ENCODE results near the gene SEC14L2.
A peak's percentile ranks its signal among the peaks of the same experiment; 100 is the strongest.
"Not testable (repeated sequence)": the region's sequence is repeated elsewhere in the genome, so short reads cannot be mapped to it uniquely, and the experiment has no call there.

SEC14L2 gene

DNA sequence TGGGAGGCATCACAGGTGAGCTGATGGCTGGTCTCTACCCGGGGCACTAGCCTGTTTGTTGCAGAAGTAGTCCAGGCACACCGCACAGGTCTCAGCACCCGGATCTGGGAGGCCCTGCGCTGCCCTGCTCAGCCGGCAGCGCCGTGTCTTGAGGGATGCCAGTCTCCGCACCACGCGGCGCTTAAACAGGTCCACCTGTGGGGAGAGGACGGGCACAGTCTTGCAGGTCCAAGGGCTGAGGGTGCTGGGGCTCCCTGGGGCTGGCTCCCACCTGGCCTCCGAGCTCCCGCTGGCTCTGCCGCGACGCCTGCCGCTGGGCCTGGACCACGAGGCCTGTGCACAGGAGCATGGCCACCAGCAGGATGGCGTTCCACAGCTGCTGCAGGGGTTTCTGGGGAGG lies 16.8 kb upstream of the SEC14L2 start:
- no peak for DNase-seq

DNA sequence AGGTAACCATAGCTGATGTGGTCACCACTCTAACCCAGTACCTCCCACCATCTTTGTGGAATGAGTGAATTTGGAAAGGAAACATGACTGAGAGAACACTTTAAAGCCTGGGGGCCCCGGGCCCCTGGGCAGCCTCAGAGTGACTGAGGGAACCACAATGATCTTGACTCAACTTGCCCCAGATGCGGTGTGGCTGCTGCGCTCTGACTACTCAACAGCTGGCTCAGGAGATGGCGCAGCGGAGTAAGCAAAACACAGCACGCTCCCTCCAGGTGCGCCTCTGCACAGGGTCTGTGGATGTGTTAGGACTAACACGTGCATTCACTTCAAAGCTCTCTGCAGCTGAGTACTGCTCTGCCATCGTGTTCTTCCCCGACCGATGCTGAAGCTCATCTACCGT lies 15.6 kb upstream of the SEC14L2 start:
- no peak for DNase-seq

DNA sequence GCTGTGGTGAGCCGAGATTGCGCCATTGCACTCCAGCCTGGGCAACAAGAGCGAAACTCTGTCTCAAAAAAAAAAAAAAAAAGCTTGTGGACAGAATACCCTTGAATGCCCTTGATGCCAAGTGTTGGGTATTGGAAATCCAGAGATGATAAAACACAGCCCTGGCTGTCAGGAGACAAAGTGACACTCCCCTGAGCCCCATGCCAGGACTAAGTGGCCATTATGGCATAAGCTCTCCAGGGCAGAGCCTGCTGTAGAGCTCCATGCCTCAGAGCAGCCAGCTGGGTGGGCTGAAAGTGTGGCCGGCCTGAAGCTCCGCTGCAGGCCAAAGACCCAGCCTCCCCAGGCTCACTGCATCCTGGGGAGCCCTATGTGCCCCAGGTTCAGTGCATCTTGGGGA lies 14.5 kb upstream of the SEC14L2 start:
- no peak for DNase-seq

DNA sequence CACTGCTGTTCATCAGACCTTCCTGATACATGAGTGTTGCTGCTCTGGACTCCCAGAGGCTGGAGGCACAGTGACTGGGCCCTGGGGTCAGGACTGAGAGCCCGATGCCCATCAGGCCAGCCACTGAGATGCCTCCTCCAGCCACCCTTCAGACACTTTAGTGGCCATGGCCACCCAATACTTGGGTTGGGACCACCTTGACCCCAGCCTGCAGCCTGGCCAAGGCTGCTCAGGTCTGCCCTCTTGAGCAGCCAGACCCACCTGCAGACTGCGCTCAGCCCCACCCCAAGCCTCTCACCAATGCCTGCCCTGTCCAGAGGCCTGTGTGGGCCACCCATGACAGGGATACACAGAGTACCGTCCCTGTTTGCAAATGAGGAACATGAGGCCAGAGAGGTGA lies 13.8 kb upstream of the SEC14L2 start:
- DNase-seq, result no peak

DNA sequence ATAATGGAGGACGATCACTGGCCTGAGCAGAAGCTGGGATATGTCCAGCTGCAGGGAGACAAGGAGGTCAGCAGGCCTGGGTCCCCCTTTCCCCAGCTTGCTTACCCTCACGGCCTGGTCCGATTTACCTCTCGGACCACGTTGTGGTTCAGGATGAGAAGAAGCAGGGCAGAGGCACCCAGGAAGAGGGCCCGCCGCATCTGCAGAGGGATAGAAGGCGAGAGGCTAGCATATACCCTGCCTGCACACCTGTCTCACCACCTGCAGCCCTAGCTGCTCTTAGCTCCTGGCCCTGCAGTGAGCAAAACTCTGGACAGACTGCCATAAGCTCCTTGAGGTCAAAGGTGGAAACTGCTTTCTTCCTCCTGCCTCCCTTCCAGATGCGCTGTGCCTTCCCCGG lies 10.9 kb upstream of the SEC14L2 start:
- no peak for DNase-seq

DNA sequence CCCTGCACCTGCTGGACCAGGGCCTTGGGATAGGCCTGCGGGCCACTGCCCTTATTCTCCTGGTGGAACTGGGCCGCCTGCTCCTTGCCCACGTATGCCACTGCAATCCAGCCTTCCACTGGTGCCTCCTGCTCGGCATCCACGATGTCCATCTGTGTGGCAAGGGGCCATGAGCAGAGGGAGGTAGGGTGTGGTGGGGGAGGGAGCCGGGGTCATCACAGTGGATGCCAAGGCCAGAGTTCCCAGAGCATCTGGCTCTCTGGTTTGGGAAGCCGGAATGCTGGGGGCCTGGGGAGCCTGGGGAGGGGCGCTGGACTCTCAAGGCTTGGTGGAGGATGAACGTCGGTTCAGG lies 10.2 kb upstream of the SEC14L2 start:
- DNase-seq, result no peak

DNA sequence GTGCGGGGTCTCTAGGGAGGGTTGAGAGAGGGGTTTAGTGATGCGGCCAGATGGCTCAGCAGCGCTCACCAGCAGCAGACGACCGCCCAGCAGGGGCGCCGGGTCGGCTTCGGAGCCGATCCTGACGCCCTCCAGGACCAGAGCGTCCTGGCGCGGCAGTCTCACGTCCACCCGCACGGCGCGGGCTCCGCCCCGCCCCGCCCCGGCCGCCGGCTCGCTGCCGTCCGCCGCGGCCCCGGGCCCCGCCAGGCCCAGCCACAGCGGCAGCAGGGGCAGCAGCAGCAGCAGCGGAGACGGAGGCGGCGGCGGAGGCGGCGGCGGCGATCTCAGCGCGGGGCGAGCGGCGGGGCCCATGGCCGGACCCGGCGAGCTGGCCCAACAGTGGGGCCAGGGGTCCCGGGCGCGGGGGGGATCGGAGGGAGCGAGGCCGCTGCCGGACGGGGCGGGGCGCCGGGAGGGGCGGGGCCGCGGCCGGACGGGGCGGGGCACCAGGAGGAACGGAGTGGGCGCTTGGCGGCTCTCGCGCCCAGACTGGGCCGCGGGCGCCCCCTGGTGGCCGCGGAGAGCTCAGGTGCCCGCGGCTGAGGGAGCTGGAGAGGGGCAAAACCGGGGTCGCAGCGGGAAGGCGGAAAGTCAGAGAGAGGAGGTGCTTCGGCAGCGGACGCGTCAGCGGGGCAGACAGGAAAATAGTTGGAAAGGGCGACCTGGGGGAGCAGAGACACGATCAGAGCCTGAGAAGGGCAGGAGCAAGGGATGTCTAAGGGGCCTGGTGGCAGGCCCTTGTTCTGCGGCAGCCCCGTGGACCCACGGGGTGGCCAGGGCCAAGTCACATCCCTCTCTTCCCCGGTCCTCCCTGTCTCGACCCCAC lies 9.6 kb upstream of the SEC14L2 start, which contains the start of gene RNF215:
Gene RNF215 (minus strand): TSS at position 452 of the 868 bp plus-strand sequence. CDS start 98 bp downstream, at position 354.
- peak; percentile 79 to 83 for DNase-seq

DNA sequence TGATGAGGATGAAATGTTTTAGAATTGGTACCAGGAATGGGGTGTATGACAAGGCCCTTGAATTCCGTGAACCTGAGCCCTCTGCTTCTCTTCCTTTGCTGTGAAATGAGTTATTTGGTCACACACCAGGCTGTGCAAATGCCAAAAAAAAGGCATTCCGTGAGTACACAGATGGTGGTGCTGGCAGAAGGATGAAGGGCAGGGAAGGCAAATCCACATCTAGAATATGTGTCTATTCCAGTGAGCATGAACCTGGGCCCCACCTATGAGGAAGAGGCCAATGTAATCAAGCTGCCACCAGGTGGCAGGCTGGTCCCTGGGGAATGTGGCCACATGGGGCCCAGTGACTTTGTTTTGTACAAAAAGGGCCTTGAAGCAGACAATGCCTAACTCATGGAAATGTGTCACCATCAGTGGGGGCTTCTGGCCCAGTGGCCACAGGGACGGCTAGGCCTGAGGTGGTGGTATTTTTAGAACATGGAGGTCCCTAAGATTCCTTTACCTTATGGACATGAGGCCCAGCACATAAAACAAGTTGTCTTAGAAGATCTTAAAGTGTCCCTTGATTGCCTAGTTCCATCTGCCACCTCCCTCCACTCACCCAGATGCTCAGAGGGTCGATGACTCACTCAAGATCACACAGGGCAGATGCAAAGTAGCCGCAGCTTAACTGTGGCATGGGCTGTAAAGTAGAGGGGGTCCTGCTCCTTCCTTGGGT lies 5.7 kb upstream of the SEC14L2 start:
- peak; percentile 84 to 85 for DNase-seq

DNA sequence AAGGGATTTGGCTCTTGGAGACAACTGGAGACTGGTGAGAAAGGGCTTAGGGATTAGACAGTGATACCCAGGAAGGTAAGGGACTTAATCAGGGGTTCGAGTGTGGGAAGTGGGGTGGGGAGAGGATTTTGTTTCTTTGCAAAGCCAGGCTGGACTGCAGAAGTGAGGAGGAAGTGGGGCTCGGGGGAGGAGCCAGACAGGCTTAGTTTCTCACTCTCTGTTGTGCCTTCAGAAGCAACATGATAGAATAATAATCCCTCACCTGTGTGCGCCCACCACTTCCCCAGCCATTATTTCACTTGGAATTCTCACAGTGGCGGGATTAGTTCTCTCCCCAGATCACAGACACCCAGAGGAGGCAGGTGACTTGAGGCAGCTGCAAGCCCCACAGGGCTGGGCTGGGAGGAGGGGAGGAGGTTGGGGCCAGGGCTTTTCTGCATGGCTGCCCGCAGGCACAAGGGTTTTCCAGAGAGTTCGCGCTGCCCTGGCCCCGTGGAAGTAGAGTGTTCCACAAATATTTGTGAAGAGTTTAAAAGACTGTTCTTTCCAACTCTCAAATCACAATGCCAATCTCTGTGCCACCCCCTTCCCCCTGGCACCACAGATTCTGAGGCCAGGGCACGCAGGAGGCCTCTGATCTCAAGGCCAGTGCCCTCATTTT lies 4.0 kb upstream of the SEC14L2 start:
- no peak for DNase-seq

DNA sequence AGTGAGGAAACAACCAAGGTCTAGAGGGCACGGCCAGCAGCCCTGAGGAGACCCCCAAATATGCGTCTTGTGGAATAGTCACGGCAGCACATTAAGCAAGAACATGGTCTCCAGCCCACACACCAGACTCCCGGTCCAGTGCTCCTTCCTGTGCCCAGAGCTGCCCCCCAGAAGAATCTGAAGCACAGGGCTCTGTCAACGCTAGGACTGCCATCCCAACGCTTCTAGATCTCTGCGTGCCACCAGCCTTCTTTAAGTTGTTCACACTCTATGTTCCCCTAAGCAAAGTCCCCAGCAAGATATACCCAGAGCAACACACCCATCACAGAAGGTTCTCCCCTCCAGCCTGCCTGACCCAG lies 3.5 kb upstream of the SEC14L2 start:
- no peak for DNase-seq

DNA sequence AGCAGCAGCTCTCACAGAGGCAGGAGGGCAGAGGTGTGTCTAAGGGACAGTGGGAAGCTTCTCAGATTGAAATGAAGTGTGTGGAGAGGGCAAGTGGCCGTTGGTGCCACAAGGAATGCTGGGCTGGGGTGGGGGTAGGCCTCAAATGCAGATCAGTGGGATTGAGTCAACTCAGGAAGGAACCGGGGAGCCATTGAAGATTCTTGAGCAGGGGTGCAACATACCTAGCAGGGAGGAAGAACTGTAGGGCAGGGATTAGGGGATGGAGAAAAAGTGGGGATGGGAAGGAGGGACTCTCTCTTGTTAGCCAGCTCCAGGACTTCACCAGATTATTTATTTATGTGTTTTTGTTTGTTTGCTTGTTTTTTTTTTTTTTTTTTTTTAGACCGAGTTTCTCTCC lies 2.9 kb upstream of the SEC14L2 start:
- DNase-seq, result no peak

DNA sequence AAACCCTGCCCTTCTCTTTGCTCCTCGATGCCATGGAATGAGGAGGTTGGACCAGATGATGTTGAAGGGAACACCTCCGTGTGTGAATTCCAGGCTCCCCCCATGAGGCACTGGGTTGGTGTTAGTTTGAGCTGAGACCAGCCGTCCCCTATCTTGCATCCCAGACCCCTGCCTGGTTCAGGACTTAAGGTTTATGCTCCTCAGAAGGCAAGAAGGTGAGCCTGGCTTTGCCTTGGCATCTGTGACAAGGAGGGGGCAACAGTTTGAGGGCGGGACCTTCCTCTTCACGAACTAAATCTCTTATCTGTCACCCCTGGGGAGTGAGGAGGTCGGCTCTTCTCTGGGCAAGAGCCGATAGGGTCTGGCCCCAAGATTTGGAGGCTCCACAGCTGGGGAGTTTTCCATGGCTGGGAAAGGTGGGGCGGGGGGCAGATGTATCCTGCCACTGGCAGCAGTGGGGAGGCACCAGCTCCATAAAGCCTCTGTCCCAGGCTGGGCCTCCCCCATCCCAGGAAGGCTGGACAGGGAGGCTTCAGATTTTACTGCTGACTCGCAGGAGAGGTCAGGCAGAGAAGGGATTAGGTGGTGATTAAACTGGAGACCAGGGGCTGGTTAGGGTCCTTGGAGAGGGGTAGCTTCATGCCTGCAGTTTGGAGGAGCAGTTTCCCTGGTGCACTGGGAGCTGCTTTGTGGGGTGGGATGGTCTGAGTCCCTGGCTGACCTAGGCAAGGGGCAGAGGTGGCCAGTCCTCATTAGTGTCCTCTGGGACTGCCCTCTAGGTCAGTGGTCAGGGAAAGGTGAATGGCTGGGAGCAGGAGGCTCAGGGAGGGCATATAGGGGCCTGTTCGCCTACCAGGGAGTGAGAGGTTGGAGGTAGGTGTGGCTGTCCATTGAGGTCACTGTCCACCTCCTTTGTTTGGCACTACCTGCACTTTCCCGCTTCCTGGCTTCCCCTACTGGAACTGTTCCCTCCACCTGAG lies 1.1 kb downstream of the SEC14L2 start:
- DNase-seq, result no peak

DNA sequence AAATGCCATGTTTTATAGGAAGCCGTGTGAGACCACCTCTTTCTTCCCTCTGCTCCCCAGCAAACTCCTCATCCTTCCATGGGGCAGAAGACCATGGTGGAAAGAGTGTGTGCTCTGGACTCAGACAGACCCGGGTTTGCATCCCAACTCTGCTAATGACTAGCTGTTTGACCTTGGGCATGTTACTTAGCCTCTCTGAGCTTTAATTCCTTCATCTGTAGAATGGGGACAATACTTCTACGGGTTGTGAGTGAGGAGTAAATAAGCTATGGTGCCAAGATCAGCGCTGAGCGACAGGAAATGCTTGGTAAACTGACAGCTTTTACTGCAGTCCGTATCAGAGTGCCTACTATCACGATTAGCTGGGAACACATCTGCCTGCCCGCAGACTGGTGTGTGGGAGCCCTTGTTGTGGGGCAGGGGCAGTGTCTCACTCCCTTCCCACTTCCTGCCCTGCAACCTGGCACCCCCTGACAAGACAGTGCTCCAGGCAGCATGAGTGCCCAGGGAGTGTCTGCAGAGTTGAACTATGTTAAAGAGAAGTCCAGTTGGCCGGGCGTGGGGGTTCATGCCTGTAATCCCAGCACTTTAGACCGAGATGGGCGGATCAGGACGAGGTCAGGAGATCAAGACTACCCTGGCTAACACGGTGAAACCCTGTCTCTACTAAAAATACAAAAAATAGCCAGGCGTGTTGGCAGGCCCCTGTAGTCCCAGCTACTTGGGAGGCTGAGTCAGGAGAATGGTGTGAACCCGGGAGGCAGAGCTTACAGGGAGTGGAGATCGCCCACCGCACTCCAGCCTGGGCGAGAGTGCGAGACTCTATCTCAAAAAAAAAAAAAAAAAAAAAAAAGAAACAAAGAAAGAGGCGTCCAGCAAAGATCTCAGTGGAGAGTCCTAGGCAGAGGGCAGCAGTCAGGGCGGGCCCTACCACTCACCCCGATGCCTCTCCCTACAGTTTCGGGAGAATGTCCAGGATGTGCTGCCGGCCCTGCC lies 2.2 kb downstream of the SEC14L2 start:
- DNase-seq, result no peak

DNA sequence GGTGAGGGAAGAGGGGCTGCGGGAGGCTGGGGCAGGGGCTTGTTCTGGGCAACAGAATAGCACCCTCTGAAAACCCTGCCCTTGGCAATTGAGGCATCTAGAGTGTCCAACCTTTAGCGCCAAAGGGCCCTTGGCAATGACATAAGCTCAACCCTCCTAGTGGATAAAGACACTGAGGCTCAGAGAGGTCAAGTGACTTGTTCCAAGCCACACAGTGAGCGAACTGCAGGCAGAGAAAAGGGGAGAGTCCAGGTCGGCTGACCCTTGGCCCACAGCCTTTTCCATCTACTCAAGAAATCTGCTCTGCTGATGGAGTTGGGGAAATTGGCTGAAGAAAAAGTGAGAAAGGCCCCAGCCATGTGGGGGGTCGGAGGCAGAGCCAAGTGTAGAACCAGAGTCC lies 2.9 kb downstream of the SEC14L2 start:
- no peak for DNase-seq

DNA sequence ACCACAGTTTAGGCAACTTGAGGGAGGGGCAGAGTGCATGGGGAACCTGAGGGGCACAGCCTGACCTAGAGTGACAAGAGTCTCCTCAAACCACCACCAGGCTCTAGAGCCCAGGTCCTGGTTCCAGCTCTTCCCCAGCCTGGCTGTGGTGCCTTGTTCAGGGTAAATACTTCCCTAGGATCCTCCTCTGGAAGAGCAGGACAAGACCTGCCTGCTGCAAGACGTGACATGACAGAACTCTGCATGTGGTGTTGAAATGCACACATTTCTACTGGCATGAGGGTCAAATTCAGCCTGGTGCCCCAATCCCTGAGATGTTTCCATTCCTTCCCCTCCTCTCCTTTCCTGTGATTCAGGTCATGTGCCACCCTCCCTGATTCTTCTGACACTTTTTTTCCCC lies 3.3 kb downstream of the SEC14L2 start:
- DNase-seq, result no peak

DNA sequence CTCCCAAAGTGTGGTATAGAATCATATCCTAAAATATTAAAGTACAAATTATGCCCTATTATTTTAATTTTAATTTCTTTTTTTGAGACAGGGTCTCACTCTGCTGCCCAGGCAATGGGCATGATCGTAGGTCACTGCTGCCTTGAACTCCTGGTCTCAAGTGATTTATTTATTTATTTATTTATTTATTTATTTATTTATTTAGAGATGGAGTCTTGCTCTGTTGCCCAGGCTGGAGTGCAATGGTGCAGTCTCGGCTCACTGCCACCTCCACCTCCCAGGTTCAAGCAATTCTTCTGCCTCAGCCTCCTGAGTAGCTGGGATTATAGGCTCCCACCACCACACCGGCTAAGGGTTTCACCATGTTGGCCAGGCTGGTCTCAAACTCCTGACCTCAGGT lies 4.2 kb downstream of the SEC14L2 start:
- DNase-seq, result not testable (repeated sequence)

DNA sequence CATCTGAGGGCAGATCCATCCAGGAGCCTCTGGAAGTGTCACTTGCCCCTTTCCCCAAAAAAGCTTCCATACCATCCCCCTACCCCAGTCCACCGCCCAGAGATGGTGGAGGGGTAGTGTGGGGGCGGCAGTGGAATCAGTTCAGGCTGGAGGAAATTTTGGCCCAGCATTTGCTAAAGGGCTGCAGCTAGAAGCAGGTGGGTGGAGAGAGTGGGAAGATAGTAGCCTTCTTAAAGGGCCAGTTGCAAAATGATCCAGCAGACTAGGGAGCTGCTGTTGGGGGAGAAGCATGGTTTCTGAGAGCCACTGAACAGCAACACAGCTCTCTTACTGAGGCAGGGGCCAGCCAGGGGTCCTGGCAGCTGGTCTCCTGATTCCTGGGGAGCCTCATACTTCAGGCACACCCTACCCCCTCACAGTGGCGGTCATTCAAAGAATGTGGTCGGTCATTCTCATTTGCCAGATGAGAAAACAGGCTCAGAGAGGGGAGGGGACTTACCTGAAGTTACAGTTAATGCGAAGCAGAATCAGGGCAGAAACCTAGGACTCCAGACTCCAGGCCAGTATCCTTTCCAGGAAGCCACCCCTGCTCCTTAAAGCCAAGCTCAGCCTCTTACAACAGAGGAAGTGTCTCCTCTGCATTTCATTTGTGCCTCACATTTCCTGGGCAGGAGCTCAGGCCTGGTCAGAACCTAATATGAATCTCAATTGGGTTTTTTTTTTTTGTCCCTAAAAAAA lies 5.4 kb downstream of the SEC14L2 start:
- DNase-seq, result no peak

DNA sequence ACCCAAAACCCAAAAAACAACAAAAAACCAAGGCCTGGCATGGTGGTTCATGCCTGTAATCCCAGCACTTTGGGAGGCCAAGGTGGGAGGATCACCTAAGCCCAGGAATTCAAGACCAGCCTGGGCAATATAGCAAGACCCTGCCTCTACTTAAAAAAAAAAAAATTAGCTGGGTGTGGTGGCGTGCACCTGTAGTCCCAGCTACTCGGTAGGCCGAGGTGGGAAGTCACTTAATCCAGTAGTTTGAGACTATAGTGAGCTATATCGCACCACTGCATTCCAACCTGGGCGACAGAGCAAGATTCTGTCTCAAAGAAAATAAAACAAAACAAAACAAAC lies 5.9 kb downstream of the SEC14L2 start:
- DNase-seq, result not testable (repeated sequence)

DNA sequence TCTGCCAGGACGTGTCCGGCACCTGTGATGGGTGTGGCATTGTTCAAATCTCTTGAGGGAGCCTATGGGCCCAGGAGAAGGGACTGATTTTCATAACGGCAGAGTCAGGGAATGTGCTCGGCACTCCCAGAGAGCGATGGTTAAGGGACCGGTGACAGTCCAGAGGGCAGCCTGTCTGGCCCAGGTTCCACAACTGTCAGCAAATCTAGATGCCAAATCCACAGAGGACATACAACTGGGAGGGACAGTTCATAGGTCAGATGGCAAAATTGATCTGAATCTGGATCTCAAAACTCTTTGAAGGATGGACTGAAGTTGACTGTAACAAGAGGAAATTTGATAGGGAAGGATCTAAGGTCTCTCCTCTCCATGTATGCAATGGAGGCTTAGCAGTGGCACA lies 7.5 kb downstream of the SEC14L2 start:
- no peak for DNase-seq

DNA sequence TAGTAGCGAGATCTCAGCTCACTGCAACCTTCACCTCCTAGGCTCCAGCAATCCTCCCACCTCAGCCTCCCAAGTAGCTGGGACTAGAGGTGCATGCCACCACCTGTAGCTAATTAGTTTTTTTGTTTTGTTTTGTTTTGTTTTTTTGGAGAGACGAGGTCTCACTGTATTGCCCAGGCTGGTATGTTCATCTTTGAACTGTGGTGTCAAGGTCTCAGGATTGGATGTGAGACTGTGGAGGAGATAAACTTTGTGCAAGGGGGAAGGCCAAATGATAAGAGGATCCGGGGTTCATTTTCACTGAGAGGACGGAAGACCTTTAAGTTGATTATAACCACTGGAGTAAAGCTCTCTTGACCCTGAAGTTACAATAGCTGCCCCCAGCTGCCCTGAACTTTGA lies 8.9 kb downstream of the SEC14L2 start:
- DNase-seq, result no peak

DNA sequence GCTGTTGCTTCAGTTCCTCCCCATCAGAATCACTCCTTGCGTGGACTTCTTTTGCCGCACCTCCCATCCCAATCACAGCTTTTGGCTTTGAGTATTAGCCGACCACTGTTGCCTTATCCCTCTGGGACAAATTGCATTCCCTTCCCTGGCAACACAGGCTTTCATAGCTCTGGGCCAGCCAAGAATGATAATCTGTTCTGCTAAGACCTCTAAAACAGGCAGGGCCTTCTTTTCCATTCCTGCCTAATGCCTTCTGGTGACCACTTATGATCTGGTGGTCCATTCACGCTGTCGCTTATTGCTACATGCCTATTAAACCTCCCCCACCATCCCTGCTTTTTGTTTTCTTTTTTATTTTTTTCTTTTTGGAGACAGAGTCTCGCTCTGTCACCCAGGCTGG lies 9.6 kb downstream of the SEC14L2 start:
- no peak for DNase-seq
